Aorta (tissue), 5 donors: ENCODE data around the gene CSF2. TPM values are rescaled to one million over a fixed set of nuclear protein-coding genes. Genes with fewer than 3 reads are reported as not detected.
A peak's percentile ranks its signal among the peaks of the same experiment; 100 is the strongest.

ENCODE experiments used
- ATAC-seq: fragments of 200-7000 bp; cut with Tn5 transposase; one replicate; pipeline ENCODE4 v1.9.1; 2022; ENCODE audit warnings: moderate library complexity; ENCODE audit not compliant: low FRiP score
- DNase-seq, 2 donors: peaks; one replicate each; pipeline ENCODE4 v3.0.0-alpha.2; 2020
- H3K27ac ChIP-seq, 2 donors: one replicate each; pipeline ENCODE4 v1.5.1; 2013; ENCODE audit warnings: low read length in 2 of 2, mild to moderate bottlenecking in 2 of 2, moderate library complexity in 2 of 2, control low read depth in 1 of 2, inconsistent platforms in 1 of 2, low read depth in 1 of 2
- H3K27me3 ChIP-seq, 2 donors: one replicate each; pipeline ENCODE4 v1.6.1; 2013; ENCODE audit warnings: control low read depth in 1 of 2, low read length in 1 of 2, mild to moderate bottlenecking in 1 of 2, moderate library complexity in 1 of 2; ENCODE audit not compliant: insufficient read depth in 2 of 2, control insufficient read depth in 1 of 2
- H3K36me3 ChIP-seq, 2 donors: one replicate each; pipeline ENCODE4 v1.6.1; 2013; ENCODE audit warnings: control low read depth in 1 of 2, low read length in 1 of 2, mild to moderate bottlenecking in 1 of 2; ENCODE audit not compliant: insufficient read depth in 2 of 2, control insufficient read depth in 1 of 2
- H3K4me1 ChIP-seq, 2 donors: one replicate each; pipeline ENCODE4 v1.6.1; 2013; ENCODE audit warnings: low read length in 2 of 2, control low read depth in 1 of 2, mild to moderate bottlenecking in 1 of 2, moderate library complexity in 1 of 2; ENCODE audit not compliant: insufficient read depth in 2 of 2, control insufficient read depth in 1 of 2
- H3K4me3 ChIP-seq, 2 donors: one replicate each; pipeline ENCODE4 v1.5.1; 2013; ENCODE audit warnings: low read length in 2 of 2, control low read depth in 1 of 2, mild to moderate bottlenecking in 1 of 2
- H3K9me3 ChIP-seq: one replicate; pipeline ENCODE4 v1.6.1; 2013; ENCODE audit warnings: mild to moderate bottlenecking, low read length; ENCODE audit not compliant: control insufficient read depth
- WGBS, 2 donors: extraction: QIAGEN DNeasy Blood & Tissue Kit; methylation state at CpG; one replicate each; pipeline ENCODE4 v1.1.7; 2013; 5-methylcytosine and 5-hydroxymethylcytosine counted together
- intact Hi-C, 2 donors: fragments of 100-400 bp; cut with DNase I; formaldehyde crosslinking; loops; one replicate each; pipeline versions ENCODE4 v1.14.2 to v1.15.0; 2022
- polyA plus RNA-seq, 2 donors: library from polyadenylated mRNA; stranded (reverse); fragments of 200-250 nt; gene quantifications; one replicate each; pipeline ENCODE4 v1.2.3, GENCODE V29; 2013
- total RNA-seq, 2 donors: library from RNA; stranded (reverse); fragmentation: NEBNext Ultra II Directional; extraction: Animal tissue kit (Norgen Biotek cat#: 25700); gene quantifications; one replicate each; pipeline ENCODE4 v1.2.1, GENCODE V29; 2021
- donor health status: healthy with polysubstance abuse.
- donor health status: Bipolar disorder and iron deficiency.
- donor health status: DM: no; HTN: no; CAD: no.
- donor health status: DM: no; HTN: no; CAD: no.
- donor health status: DM: yes; HTN: yes; CAD: no.

CSF2 gene
- total and polyA plus RNA-seq, 4 donors: 0.51 TPM; not detected in 3

DNA sequence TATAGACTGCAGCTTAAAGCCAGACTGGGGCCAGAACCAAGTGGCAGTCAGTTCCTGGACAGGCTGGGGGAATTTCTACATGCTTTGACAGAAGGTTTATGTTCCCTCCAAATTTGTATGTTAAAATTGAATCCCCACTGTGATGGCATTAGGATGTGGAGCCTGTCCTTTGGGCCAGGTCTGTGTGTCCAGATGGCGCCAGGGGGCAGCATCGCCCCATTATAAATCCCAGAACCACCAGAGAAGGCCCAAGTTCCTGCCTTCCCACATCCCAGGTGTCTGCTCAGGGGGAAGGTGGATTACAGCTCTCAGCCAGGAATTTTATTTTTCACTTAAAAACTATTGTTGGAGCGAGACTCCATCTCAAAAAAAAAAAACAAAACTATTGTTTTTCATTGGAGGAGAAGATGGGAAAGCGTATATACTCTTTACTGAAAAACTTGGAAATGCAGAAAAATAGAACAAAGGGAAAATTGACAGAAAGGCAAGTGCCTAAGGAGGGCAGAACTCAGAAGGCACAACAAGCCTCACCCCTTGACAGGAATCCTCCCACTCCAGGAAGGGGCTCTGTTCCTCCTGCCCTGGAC is 8.1 kb upstream of the CSF2 start:
- 63 to 65% methylated on average over 4 of the region's 4 CpGs for WGBS, 2 donors
- ATAC-seq (no peak), DNase-seq (peak; percentile 53 to 83)
- H3K36me3 ChIP-seq: no peaks in the 10 kb centered on the region
- H3K4me3 ChIP-seq: no peak overlapping the region
- H3K9me3 ChIP-seq: no peaks in the 10 kb centered on the region
- no peaks in the 10 kb centered on the region for H3K4me1 ChIP-seq
- H3K27me3 ChIP-seq: no peaks in the 10 kb centered on the region
- intact Hi-C loops: loop anchor here (5.0 to 10.0 kb wide), 3 partner anchors 69 to 122 kb away; no protein-coding TSS in a partner anchor
- H3K27ac ChIP-seq: no peak overlapping the region

DNA sequence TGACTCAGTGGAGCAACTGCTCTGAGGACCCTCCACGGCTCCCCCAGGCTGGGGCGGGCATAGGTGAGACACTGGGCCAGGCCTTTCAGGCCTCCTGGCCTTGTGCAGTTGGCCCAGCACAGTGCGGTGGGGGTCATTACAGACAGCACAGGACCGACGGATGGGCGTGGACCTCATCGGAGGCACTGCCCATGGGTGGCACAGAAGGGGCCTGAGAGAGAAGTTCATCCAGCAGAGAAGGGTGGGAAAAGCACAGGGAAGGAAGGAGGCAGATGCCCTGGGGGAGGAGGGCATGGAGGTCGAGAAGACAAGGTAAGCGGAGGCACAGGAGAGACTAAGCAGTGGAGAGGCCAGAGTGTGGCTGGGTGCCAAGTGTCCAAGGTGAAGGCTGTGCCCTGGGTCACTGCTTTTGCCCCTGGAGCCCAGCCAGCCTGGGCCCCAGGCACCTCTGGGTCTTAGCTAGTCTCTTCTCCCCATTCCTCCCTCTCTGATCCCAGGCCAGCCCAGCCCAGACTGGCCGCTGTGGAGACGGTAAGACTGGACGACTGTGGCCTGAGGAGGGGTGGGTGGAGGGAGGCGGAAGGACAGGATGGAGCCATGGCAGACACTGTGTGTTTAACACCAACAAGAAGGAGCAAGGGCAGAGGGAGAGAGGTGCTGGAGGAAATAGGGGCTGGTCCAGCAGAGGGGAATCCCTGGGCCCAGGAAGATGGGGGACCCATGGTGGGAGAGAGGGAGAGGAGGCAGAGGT is 7.5 kb upstream of the CSF2 start:
- Histone ChIP-seq H3K9me3 (no peaks in the 10 kb centered on the region), H3K27me3 (no peaks in the 10 kb centered on the region), H3K4me1 (no peaks in the 10 kb centered on the region), H3K4me3 (no peak overlapping the region), H3K36me3 (no peaks in the 10 kb centered on the region), H3K27ac (no peak overlapping the region)
- WGBS, 2 donors: 92 to 96% methylated on average over 13 of the region's 13 CpGs
- intact Hi-C loops: loop anchor here (5.0 to 10.0 kb wide), 3 partner anchors 69 to 121 kb away; no protein-coding TSS in a partner anchor
- peak; percentile 44 to 57 for DNase-seq
- no peak for ATAC-seq

DNA sequence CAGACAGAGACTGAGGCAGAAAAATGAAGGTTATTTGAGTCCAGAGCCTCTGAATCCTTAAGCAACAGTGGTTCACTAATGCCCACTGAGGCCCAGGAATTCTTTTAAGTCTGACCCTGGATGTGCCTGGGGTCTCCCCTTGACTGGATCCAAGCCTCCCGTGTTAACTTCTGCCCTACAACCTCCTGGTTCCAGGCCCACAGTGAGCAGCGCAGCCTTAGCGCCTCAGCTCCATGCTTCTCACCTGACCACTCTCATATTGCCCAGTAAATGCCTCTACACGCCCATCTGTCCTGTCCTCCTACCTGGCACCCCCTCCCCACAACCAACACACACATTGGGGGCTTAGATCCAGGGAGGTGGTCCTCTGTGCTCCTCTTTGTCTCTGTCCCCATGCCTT is 6.7 kb upstream of the CSF2 start:
- no peaks in the 10 kb centered on the region for H3K9me3 ChIP-seq
- WGBS, 2 donors: 96% methylated on average over 4 of the region's 4 CpGs
- H3K4me3 ChIP-seq: no peak overlapping the region
- ATAC-seq (no peak), DNase-seq (peak; percentile 18 to 51)
- H3K36me3 ChIP-seq: no peaks in the 10 kb centered on the region
- intact Hi-C loops: loop anchor here (5.0 to 10.0 kb wide), 3 partner anchors 68 to 120 kb away; no protein-coding TSS in a partner anchor
- no peaks in the 10 kb centered on the region for H3K27me3 ChIP-seq
- no peak overlapping the region for H3K27ac ChIP-seq
- no peaks in the 10 kb centered on the region for H3K4me1 ChIP-seq

GRCh38 chr5:132067451-132067850 is 6.1 kb upstream of the CSF2 start:
- no peaks in the 10 kb centered on the region for H3K9me3 ChIP-seq
- H3K4me3 ChIP-seq: no peak overlapping the region
- ATAC-seq: no peak
- H3K27me3 ChIP-seq: no peaks in the 10 kb centered on the region
- no peaks in the 10 kb centered on the region for H3K4me1 ChIP-seq
- DNase-seq: no peak
- 96 to 98% methylated on average over 11 of the region's 11 CpGs for WGBS, 2 donors
- H3K36me3 ChIP-seq: no peaks in the 10 kb centered on the region
- intact Hi-C loops: loop anchor here (5.0 to 10.0 kb wide), 3 partner anchors 67 to 120 kb away; no protein-coding TSS in a partner anchor
- no peak overlapping the region for H3K27ac ChIP-seq

DNA sequence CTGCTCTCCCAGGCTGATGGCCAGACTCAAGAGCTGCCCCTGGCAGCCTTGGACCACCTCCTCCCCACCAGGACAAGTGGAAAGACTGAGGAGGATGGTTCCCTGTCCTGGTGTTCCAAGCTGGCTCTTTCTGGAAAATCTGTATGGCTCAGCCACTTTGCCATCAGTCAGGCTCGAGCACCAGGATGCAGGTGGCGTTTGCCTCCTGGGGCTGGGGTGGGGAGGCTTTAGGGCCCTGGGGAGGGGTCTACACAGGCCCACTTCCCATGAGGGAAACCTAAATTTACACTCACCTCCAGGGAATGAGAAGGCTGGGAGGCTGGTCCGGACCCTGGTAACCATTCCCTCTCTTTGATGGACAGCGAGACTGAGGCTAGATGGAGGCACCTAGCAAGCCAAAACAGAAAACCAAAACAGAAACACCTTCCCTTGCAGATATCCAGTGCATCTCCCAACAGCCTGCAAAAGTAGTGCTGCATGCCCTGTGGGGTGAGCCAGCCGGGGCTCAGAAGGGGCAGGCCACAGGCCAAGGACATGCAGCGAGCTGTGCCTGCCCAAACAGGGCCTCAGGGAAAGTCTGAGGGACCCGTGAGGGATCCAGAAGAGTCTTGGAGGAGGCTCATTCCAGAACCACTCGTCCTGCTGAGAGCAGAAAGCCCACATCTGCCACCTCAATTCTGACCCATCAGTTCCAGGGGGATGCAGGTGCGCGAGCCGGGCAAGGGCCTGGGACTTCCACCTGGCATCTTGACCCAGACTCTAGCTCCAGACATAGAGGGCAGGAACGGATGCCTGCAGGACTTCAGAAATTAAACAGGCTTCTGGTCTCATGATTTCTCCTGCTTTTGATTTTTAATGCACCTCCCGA is 5.4 kb upstream of the CSF2 start:
- WGBS, 2 donors: 93 to 95% methylated on average over 13 of the region's 13 CpGs
- Histone ChIP-seq H3K9me3 (no peaks in the 10 kb centered on the region), H3K27me3 (no peaks in the 10 kb centered on the region), H3K27ac (no peak overlapping the region), H3K36me3 (no peaks in the 10 kb centered on the region), H3K4me1 (no peaks in the 10 kb centered on the region), H3K4me3 (no peak overlapping the region)
- DNase-seq (peak in 1 of 2 donors; percentile 69), ATAC-seq (no peak)
- intact Hi-C loops: loop anchor here (5.0 to 10.0 kb wide), 3 partner anchors 67 to 119 kb away; no protein-coding TSS in a partner anchor

GRCh38 chr5:132069561-132069960 is 4.0 kb upstream of the CSF2 start:
- peak in 1 of 2 donors; percentile 59 for DNase-seq
- 95 to 97% methylated on average over 10 of the region's 10 CpGs for WGBS, 2 donors
- H3K36me3 ChIP-seq: no peaks in the 10 kb centered on the region
- H3K9me3 ChIP-seq: no peaks in the 10 kb centered on the region
- no peak overlapping the region for H3K4me3 ChIP-seq
- ATAC-seq: no peak
- intact Hi-C loops: loop anchor here (5.0 to 10.0 kb wide), 3 partner anchors 65 to 118 kb away; no protein-coding TSS in a partner anchor
- no peaks in the 10 kb centered on the region for H3K4me1 ChIP-seq
- no peaks in the 10 kb centered on the region for H3K27me3 ChIP-seq
- no peak overlapping the region for H3K27ac ChIP-seq

DNA sequence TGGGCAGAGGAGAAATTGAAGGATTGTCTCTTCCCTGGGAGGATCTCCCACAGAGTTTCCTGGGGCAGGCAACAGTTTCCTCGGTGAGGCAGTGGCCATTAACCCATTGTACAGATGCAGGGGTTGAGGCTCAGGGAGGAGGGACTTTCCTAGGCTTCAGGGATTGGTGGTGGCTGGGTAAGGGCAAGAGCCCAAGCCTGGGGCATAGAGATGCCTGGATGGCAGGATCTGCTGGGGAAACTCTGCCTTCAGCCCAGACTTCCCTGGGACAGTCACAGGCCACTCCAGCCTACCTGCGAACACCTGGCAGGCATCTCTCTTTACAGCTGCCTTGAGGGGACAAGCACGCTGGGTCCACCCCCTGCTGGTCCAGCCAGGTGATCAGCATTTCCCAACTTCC is 3.6 kb upstream of the CSF2 start:
- ATAC-seq (no peak), DNase-seq (no peak)
- H3K27me3 ChIP-seq: no peaks in the 10 kb centered on the region
- intact Hi-C loops: loop anchor here (5.0 to 10.0 kb wide), 3 partner anchors 65 to 117 kb away; no protein-coding TSS in a partner anchor
- no peaks in the 10 kb centered on the region for H3K9me3 ChIP-seq
- H3K27ac ChIP-seq: no peak overlapping the region
- no peak overlapping the region for H3K4me3 ChIP-seq
- H3K4me1 ChIP-seq: no peaks in the 10 kb centered on the region
- WGBS, 2 donors: 96 to 97% methylated on average over 3 of the region's 3 CpGs
- no peaks in the 10 kb centered on the region for H3K36me3 ChIP-seq

DNA sequence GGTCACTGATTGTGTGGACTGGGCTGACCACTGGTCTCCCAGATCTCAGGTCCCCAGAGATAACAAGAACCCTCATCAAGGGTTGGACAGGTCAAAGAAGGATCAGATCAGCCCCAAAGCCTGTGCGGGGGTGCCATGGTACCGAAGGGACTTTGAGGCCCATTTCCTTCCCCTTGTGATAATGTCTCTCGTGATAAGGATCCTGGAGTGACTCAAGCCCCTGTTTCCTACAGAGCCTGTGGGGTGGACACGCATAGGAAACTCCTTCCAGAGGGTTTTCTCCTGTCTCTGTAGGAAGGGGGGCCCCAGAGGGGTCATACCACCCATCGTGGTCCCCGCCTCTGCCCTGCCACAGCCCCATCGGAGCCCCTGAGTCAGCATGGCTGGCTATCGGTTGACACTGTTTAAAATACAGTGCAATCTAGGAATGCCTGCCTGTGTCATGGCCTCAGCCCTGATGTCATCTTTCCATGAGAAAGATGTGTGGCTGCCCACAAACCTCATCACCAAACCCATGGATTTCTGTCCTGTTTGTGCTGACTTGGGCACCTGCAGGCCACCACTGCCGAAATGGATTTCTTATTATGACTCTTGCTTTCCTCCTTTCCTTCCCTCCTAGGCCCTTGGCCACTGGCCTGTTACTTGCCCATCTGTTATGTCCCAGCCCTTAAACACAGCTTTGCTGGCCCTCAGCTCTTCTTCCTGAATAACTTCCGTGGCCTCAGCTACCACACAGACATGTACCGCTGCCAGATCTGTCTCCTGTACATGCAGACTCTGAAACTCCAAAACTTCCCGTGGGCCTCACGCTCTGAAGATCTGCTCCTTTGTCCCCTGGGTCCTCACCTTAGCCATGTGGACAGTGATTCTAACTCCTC is 2.9 kb upstream of the CSF2 start:
- no peak for DNase-seq
- Histone ChIP-seq H3K4me1 (no peaks in the 10 kb centered on the region), H3K9me3 (no peaks in the 10 kb centered on the region), H3K36me3 (no peaks in the 10 kb centered on the region), H3K27me3 (no peaks in the 10 kb centered on the region), H3K27ac (no peak overlapping the region), H3K4me3 (no peak overlapping the region)
- 91 to 93% methylated on average over 13 of the region's 13 CpGs for WGBS, 2 donors
- ATAC-seq: no peak
- intact Hi-C loops: no loop called here
